Kidney epithelial cell (primary cell): ENCODE data around the gene GLRA3. TPM values are rescaled to one million over a fixed set of nuclear protein-coding genes. Genes with fewer than 3 reads are reported as not detected.

Experiments used
- DNase-seq: peaks from one replicate; pipeline ENCODE4 v3.0.0-alpha.2; 2010; ENCODE audit warnings: low read depth
- H3K27me3 ChIP-seq: 2 replicates; pipeline ENCODE4 v1.6.0; 2011; ENCODE audit warnings: low read length; ENCODE audit not compliant: control insufficient read depth, insufficient read depth
- H3K36me3 ChIP-seq: 2 replicates; pipeline ENCODE4 v1.5.1; 2011; ENCODE audit warnings: low read length; ENCODE audit not compliant: control insufficient read depth, insufficient read depth
- H3K4me3 ChIP-seq: 2 replicates; pipeline ENCODE4 v1.5.1; 2011; ENCODE audit warnings: low read depth, mild to moderate bottlenecking, control low read depth, low read length
- CTCF ChIP-seq: IDR thresholded peaks from 2 replicates; pipeline ENCODE4 v1.5.1; 2011; ENCODE audit warnings: mild to moderate bottlenecking, moderate library complexity, low read length, control low read depth, inconsistent platforms; ENCODE audit not compliant: insufficient read depth, poor library complexity, severe bottlenecking
- total RNA-seq: library from RNA; depleted of rRNA; stranded (reverse); fragments of >200 nt; gene quantifications from 2 replicates; pipeline ENCODE4 v1.2.3, GENCODE V29; 2015

Gene GLRA3
- total RNA-seq, 1 donor from 2014 or later, result not detected

- Histone ChIP-seq H3K27me3 (no peaks in the 10 kb centered on the region), H3K4me3 (no peak overlapping the region), H3K36me3 (no peaks in the 10 kb centered on the region)
- DNase-seq, result no peak
- TF ChIP-seq CTCF, result no peak
These were observed 94.9 kb downstream of the GLRA3 start for GRCh38 chr4:174734181-174734580.

DNA sequence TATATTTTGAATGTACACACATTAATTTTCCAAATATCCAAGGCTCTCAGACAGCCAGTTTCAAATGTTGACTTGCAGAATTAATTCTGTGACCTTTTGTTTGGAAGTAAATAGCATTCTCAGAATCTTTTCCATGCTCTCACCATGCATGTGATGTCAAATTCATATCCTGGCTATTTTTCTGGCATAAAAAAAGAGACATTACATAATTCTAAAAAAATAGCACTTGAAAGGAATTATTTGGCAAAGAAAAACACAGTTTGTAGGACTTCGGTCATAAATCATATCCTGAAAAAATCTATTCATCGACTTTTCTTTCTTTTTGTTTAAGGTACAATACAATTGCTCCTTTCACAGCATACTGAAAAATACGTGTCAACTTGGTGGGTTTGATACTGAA lies 111.2 kb downstream of the GLRA3 start:
- H3K4me3 ChIP-seq, result no peak overlapping the region

GRCh38 chr4:174716986-174717770 lies 111.9 kb downstream of the GLRA3 start:
- no peaks in the 10 kb centered on the region for H3K36me3 ChIP-seq
- H3K27me3 ChIP-seq, result no peaks in the 10 kb centered on the region
- H3K4me3 ChIP-seq, result no peak overlapping the region
- no peak for TF ChIP-seq CTCF
- no peak for DNase-seq

More for the DNA sequence above, 111.2 kb downstream of the GLRA3 start:
- no peak for DNase-seq
- TF ChIP-seq CTCF, result no peak
- H3K27me3 ChIP-seq, result no peaks in the 10 kb centered on the region
- no peaks in the 10 kb centered on the region for H3K36me3 ChIP-seq

DNA sequence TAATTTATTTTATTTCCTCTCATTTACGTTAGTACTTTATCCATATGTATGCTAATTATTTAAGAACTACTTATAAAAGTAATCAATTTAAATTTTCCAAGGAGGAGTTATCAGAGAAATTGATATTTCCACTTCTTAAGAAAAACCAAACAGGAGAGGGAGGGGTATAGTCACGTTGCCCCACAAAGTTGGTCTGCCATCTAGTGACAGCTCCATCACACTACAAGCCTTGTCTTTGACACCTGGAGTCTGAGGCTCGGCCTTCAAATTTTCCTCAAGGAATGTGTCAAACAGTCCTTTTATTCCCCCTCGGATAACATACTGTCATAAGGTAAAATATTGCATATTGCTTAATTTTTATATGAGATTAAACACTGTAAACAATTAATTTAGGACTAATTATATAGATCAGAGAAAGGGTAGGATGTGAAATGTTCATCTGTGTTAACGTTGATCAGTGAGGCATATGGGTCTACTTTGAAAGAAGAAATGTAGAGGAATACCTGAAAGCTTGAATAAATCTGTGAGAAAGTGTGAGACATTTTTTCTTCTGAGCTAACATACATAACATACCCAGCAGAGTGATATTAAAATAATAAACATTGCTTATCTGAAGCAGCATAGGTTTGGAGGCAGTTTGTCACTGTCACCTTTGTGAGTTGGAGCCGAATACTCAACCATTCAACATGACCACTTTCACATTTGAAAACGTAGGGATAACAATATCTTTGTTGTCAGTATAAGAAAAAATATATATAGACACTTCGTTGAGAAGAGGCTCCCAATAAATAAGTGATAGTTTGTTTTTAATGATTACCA lies 114.4 kb downstream of the GLRA3 start:
- H3K36me3 ChIP-seq, result no peaks in the 10 kb centered on the region
- no peak overlapping the region for H3K4me3 ChIP-seq
- DNase-seq, result peak; percentile 9
- no peaks in the 10 kb centered on the region for H3K27me3 ChIP-seq
- TF ChIP-seq CTCF, result peak; percentile 89

DNA sequence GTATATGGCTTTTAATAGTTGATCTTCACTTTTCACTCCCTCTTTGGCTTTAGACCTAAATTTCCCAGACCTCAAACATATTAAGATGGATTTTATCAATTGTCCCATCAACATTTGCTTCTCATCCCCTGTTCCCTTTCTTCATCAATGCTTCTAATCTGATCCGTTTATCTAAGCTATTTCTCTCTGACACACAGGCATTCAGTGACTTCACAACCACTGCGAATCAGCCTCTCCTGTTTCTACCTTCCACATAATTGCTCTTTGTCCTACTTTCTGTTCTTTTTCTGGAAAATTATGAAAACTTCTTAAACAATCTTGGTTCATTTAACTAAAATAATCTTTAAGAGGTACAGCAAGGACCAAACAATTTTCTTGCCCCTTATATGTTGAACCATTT lies 115.2 kb downstream of the GLRA3 start:
- DNase-seq, result no peak
- Histone ChIP-seq H3K27me3 (no peaks in the 10 kb centered on the region), H3K4me3 (no peak overlapping the region), H3K36me3 (no peaks in the 10 kb centered on the region)
- no peak for TF ChIP-seq CTCF
